Ammon's horn (tissue), 1 donor: Measurements from ENCODE around the gene TTC4.

Experiments
- DNase-seq: peaks from one replicate; pipeline ENCODE4 v3.0.0-alpha.2; 2016; ENCODE audit warnings: low spot score

The TTC4 gene

DNA sequence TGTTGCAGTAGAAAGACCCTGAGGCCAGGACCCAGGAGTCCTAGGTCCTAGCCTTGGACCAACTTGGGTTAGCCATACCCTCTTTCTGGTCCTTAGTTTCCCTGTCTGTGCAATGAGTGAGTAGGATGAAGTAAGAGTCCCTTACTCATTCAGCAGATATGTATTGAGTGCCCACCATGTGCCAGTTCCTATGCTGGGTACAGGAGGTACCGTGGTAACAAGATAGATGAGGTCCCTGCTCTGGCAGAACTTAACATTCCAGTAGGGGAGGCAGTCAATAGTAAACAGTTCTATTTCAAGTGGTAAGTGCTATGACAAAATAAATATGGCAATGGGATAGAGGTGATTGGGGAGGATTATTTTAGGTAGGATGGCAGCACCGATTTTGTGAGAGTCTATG is 66.9 kb downstream of the TTC4 start:
- no peak for DNase-seq

DNA sequence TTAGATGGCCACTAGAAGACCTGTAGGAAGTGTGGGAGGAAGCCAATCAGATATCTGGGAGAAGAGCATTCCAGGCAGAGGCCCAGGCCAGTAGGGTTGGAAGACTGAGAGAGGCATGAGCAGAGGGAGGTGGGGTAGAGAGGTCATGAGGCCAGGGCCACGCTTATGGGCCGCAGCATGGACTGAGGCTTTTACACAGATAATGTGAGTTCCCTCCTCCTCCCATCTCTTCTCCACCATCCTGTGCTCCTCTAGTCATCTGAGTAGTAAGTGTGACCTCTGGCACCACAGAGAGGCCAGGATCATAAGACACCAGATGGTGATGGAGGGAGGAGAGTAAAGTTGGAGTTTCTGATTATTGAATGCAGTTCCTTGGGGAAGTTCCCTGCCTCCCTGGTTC is 68.4 kb downstream of the TTC4 start:
- DNase-seq = no peak

DNA sequence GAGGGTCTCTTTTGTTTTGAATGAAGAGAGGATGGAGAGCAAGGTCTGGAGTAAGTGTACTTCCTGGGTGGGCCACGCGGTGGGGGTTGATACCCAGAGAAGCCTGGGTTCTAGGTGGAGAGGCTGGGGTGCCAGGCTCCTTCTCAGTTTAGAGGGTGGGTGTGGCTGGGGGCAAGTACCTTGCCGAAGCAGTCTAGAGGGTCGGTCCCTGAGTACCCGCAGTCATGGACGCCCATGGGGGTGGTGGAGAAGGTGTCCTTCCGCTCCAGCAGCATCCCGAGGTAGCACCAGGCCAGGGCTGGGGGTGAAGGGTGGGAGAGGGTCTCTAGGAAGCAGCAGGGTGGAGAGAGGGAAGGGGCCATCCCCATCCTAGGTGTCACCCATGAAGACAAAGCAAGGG is 71.1 kb downstream of the TTC4 start:
- no peak for DNase-seq

GRCh38 chr1:54787604-54788003 is 71.9 kb downstream of the TTC4 start:
- DNase-seq = no peak

- no peak for DNase-seq
These were observed 72.8 kb downstream of the TTC4 start for GRCh38 chr1:54788459-54788858.

GRCh38 chr1:54791880-54792522 is 76.3 kb downstream of the TTC4 start:
- DNase-seq = no peak
